Measurements from ENCODE around the gene GNRH2. TPM values are rescaled to one million over a fixed set of nuclear protein-coding genes. Genes with fewer than 3 reads are reported as not detected.

GNRH2 gene
- total RNA-seq, 1 experiment from 2014 or later: 0.65 TPM

- H3K4me3 ChIP-seq: no peak overlapping the region
- no peak for DNase-seq
- no peaks in the 10 kb centered on the region for H3K27me3 ChIP-seq (ENCODE audit: insufficient read depth, low read depth)
- no peaks in the 10 kb centered on the region for H3K79me2 ChIP-seq (ENCODE audit: low read depth)
- H3K9me2 ChIP-seq (ENCODE audit: insufficient read depth): no peaks in the 10 kb centered on the region
- ChIA-PET CTCF (no interaction called here), POLR2A (ENCODE audit: unreplicated experiment) (no interaction called here)
- H3K4me2 ChIP-seq: no peak overlapping the region
- no peak overlapping the region for H3K27ac ChIP-seq
- no peaks in the 10 kb centered on the region for H3K4me1 ChIP-seq (replicated peaks; ENCODE audit: insufficient read depth)
- no peaks in the 10 kb centered on the region for H3F3A ChIP-seq (ENCODE audit: insufficient read depth, low read depth)
- BruUV-seq (replicated peaks): no TSS peak
- no peak overlapping the region for H2AFZ ChIP-seq
- TF ChIP-seq, protein P1, sequence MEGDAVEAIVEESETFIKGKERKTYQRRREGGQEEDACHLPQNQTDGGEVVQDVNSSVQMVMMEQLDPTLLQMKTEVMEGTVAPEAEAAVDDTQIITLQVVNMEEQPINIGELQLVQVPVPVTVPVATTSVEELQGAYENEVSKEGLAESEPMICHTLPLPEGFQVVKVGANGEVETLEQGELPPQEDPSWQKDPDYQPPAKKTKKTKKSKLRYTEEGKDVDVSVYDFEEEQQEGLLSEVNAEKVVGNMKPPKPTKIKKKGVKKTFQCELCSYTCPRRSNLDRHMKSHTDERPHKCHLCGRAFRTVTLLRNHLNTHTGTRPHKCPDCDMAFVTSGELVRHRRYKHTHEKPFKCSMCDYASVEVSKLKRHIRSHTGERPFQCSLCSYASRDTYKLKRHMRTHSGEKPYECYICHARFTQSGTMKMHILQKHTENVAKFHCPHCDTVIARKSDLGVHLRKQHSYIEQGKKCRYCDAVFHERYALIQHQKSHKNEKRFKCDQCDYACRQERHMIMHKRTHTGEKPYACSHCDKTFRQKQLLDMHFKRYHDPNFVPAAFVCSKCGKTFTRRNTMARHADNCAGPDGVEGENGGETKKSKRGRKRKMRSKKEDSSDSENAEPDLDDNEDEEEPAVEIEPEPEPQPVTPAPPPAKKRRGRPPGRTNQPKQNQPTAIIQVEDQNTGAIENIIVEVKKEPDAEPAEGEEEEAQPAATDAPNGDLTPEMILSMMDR (conservative IDR thresholded peaks at IDR 0.05): no peak
- no peak for TF ChIP-seq EZH2 (IDR thresholded peaks at IDR 0.05; ENCODE audit: low read depth)
- no peaks in the 10 kb centered on the region for H3K36me3 ChIP-seq (ENCODE audit: low read depth)
- intact Hi-C loops (cut with micrococcal nuclease; ENCODE audit: unreplicated experiment): no loop called here
- no peaks in the 10 kb centered on the region for H3K9me3 ChIP-seq (ENCODE audit: insufficient read depth, low read depth)
- no peaks in the 10 kb centered on the region for H4K20me1 ChIP-seq (ENCODE audit: insufficient read depth)
These were observed 5.8 kb upstream of the GNRH2 start for GRCh38 chr20:3037654-3038053.

DNA sequence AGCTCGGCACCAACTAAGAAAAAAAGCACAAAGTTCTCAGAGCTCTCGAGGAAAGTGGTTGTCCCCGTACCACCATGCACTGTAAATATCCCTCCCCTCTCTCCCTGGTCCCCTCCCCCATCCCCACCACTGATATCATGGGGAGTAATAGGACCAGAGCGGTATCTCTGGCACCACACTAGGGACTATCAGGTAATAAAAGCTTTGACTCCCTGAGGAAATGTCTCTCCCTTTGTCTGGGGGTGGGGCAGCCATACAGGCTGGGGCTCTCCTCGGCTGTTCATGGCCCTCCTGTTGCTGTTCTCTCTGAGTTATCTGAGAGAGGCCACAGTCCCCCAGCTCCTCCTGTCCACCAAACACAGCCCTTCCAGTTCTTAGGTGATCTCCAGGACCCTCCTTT, 5.0 kb upstream of the GNRH2 start:
- DNase-seq: no peak
- H3K9me2 ChIP-seq (ENCODE audit: insufficient read depth): no peaks in the 10 kb centered on the region
- H3F3A ChIP-seq (ENCODE audit: insufficient read depth, low read depth): no peaks in the 10 kb centered on the region
- intact Hi-C loops (cut with micrococcal nuclease; ENCODE audit: unreplicated experiment): no loop called here
- BruUV-seq (replicated peaks): no TSS peak
- POLR2A ChIA-PET (ENCODE audit: unreplicated experiment): no interaction called here
- no peaks in the 10 kb centered on the region for H4K20me1 ChIP-seq (ENCODE audit: insufficient read depth)
- H3K79me2 ChIP-seq (ENCODE audit: low read depth): no peaks in the 10 kb centered on the region
- CTCF ChIA-PET: no interaction called here
- H3K27ac ChIP-seq: no peak overlapping the region
- TF ChIP-seq, protein P1 (conservative IDR thresholded peaks at IDR 0.05): no peak
- TF ChIP-seq EZH2 (IDR thresholded peaks at IDR 0.05; ENCODE audit: low read depth): no peak
- H3K4me2 ChIP-seq: no peak overlapping the region
- H3K36me3 ChIP-seq (ENCODE audit: low read depth): no peaks in the 10 kb centered on the region
- H3K27me3 ChIP-seq (ENCODE audit: insufficient read depth, low read depth): no peaks in the 10 kb centered on the region
- H3K9me3 ChIP-seq (ENCODE audit: insufficient read depth, low read depth): no peaks in the 10 kb centered on the region
- H3K4me3 ChIP-seq: no peak overlapping the region
- H2AFZ ChIP-seq: no peak overlapping the region
- H3K4me1 ChIP-seq (replicated peaks; ENCODE audit: insufficient read depth): no peaks in the 10 kb centered on the region

DNA sequence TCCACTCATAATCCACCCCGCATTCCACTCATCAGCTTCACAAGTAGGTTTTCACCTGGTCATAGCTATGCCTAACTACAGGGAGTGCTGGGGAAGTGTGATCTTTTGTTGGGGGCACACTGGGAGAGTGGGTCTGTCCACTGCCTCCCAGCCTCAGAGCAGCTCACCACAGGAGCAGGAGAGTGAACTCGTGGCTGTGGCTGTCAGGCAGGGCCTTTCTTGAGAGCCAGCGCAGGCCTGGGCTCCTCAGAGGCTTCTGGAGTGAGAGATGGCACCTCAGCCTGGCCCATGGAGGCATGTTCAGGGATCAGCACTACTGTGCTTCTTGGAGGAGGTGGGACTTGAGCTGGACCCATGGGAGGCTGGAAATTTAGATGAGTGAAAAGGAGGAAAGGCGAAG, 4.0 kb upstream of the GNRH2 start:
- no peak overlapping the region for H2AFZ ChIP-seq
- no peaks in the 10 kb centered on the region for H3F3A ChIP-seq (ENCODE audit: insufficient read depth, low read depth)
- DNase-seq: no peak
- H3K27ac ChIP-seq: no peak overlapping the region
- intact Hi-C loops (cut with micrococcal nuclease; ENCODE audit: unreplicated experiment): no loop called here
- BruUV-seq (replicated peaks): no TSS peak
- ChIA-PET POLR2A (ENCODE audit: unreplicated experiment) (no interaction called here), CTCF (no interaction called here)
- no peak overlapping the region for H3K4me2 ChIP-seq
- no peaks in the 10 kb centered on the region for H4K20me1 ChIP-seq (ENCODE audit: insufficient read depth)
- no peaks in the 10 kb centered on the region for H3K4me1 ChIP-seq (replicated peaks; ENCODE audit: insufficient read depth)
- H3K9me3 ChIP-seq (ENCODE audit: insufficient read depth, low read depth): no peaks in the 10 kb centered on the region
- H3K9me2 ChIP-seq (ENCODE audit: insufficient read depth): no peaks in the 10 kb centered on the region
- TF ChIP-seq, protein P1 (conservative IDR thresholded peaks at IDR 0.05): no peak
- no peak for TF ChIP-seq EZH2 (IDR thresholded peaks at IDR 0.05; ENCODE audit: low read depth)
- no peaks in the 10 kb centered on the region for H3K36me3 ChIP-seq (ENCODE audit: low read depth)
- no peaks in the 10 kb centered on the region for H3K27me3 ChIP-seq (ENCODE audit: insufficient read depth, low read depth)
- H3K79me2 ChIP-seq (ENCODE audit: low read depth): no peaks in the 10 kb centered on the region
- no peak overlapping the region for H3K4me3 ChIP-seq
